GM21367 (cell line): ENCODE results near the gene TRIM65.

Source experiments
- ATAC-seq: cut with Tn5 transposase; IDR thresholded peaks from one replicate; pipeline ENCODE4 v1.9.1; 2021; ENCODE audit not compliant: unreplicated experiment

Gene TRIM65, protein sequence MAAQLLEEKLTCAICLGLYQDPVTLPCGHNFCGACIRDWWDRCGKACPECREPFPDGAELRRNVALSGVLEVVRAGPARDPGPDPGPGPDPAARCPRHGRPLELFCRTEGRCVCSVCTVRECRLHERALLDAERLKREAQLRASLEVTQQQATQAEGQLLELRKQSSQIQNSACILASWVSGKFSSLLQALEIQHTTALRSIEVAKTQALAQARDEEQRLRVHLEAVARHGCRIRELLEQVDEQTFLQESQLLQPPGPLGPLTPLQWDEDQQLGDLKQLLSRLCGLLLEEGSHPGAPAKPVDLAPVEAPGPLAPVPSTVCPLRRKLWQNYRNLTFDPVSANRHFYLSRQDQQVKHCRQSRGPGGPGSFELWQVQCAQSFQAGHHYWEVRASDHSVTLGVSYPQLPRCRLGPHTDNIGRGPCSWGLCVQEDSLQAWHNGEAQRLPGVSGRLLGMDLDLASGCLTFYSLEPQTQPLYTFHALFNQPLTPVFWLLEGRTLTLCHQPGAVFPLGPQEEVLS

DNA sequence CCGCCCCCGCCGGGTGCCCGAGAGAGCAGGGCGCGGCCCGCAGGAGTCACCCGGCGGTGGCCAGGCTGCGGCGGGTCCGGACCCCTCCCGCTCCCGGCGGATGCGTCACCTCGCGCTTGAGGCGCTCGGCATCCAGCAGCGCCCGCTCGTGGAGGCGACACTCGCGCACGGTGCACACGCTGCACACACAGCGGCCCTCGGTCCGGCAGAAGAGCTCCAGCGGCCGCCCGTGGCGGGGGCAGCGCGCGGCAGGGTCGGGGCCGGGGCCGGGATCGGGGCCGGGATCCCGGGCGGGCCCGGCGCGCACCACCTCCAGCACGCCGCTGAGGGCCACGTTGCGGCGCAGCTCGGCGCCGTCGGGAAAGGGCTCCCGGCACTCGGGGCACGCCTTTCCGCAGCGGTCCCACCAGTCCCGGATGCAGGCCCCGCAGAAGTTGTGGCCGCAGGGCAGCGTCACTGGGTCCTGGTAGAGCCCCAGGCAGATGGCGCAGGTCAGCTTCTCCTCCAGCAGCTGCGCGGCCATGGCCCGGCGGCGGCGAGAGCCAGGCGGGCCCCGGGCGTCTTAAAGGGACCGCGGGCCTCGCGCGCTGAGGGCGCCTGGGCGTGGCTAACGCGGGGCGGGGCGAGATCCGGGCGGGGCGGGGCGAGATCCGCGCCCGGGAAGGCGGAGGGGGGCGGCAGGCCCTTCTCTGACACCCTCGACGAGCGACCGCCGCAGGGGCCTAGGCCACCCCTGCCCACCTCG is at the start of gene TRIM65:
Gene TRIM65, minus strand, starts transcription at position 537 of the 745 bp plus-strand sequence. Its CDS starts 14 bp downstream, at position 523.
- peak; percentile 40 for ATAC-seq

GRCh38 chr17:75945211-75945610 is 48.5 kb upstream of the TRIM65 start:
- no peak for ATAC-seq

DNA sequence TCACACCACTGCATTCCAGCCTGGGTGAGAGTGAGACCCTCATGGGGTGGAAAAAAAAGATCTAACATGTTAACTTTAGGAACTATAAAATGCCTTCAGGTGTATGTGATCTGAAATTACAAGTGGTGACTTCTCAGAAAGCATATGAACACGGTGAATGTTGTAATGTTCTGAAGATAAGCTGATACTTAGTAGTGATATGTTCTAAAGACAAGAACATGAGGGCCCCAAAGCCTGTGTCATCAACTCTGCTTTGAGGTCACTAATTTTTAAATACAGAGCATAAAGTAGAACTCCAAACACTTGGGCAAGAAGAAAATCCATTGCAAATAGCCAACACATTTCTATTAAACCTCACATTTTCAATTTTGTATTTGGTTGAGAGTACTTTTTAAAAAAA is 46.7 kb upstream of the TRIM65 start:
- no peak for ATAC-seq

- no peak for ATAC-seq
Observed at GRCh38 chr17:75942473-75942872, 45.7 kb upstream of the TRIM65 start.

GRCh38 chr17:75941442-75941819 is 44.7 kb upstream of the TRIM65 start:
- ATAC-seq, result no peak

DNA sequence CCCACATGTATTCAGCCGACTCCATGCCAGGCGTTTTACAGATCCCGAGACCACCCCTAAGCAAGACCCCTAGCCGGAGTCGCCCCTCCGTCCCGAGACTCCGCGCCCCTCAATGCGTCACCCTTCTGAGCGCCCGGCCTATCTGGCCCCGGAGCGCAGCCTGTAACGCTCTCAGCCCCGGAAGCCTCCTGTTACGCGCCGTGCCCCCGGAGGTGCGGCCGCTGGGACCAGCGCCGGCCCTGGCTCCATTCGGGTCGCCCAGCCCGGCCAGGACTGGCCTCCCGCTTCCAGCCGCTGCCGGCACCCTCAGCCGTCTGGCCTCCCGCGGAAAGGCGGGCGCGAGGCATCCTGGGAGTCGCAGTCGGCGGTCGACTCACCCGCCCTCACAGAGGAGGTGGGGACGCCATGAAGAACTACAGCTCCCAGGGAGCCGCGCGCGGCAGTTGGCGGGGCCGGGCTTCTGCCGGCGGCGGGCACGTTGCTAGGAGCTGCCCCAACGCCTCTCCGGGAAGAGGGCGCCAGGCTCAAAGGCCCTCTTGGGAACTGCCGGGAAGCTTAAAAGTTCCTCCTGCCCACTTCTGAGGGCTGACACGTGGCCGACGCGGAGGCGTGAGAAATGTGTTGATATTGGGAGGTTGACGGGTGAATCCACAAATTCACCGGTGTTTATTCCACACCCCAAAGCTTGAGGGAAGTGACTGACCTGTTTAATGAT is 44.1 kb upstream of the TRIM65 start, which contains the start of gene FBF1:
Gene FBF1, minus strand, starts transcription at position 316 of the 715 bp plus-strand sequence. CDS start 2,893 bp downstream, outside the sequence.
- ATAC-seq, result peak; percentile 93

- no peak for ATAC-seq
Observed at GRCh38 chr17:75937652-75938051, 40.9 kb upstream of the TRIM65 start.

- no peak for ATAC-seq
Observed at GRCh38 chr17:75933808-75934207, 37.1 kb upstream of the TRIM65 start.

DNA sequence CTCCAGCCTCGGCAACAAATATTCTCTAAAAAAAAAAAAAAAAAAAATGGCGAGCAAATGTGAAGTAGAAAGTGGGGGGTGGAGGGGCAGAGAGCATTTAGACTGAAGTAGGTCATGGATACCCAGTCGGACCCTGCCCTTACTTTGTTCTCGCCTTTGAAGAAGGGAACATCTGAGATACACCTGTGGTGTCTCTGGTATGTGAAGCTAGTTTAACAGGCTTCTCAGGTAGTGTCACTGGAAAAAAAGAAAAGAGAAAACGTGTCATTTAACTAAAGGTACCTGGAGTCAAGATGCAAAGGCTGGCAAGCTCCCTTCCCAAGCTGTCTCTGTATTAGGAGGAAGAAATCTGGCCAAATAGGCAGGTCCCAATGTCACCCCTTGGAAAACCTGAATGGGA is 36.1 kb upstream of the TRIM65 start:
- ATAC-seq, result no peak

- no peak for ATAC-seq
Observed at GRCh38 chr17:75931062-75931461, 34.3 kb upstream of the TRIM65 start.

DNA sequence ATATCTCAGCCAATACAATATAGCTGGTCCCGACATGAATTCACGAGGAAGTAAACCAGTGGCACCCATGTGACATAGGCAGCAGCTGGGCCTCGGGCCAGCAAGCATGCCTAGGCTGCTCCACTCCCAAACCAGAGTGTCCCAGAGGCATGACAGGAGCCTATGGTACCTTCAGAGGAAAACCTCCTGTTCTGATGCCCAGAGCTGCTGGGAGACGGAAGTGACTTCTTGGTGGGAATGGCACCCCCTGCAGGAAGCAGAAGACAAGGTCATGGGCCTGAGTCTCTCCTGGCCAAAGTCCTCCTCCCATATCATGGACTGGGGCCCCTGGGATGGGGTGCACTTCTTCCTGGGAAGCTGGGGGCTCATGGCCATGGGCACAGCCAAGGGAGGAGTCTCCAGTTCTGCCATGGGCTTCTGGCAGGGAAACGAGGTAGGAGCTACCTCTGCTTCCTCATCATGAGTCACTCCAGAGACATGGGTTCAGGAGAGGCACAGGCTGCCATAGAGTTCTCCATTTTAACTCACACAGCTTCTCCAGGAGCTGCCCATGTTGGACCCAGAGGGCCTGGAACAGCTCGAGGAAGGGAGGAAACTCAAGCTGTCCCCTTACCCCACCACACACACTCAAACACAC is 30.7 kb upstream of the TRIM65 start:
- ATAC-seq, result no peak

GRCh38 chr17:75926456-75926855 is 29.7 kb upstream of the TRIM65 start:
- ATAC-seq, result no peak

DNA sequence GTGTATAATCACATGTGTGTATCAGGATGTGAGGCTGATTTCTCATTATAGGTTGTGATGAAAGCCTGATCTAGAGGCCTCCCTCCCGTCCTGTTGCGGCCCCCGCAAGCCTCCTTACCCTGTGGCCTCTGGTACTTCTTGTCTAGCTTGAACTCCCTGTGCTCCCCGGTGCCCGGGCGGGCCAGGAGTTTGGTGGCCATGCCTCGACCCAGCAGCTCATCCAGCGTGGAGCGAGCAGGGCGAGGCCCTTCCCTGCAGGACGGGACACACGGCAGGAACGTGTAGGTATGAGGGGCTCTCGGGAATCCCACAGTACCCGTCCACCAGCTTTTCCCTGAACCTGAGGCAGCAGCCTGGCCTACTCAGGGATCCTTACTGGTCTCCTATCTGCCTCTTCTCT is 29.2 kb upstream of the TRIM65 start:
- no peak for ATAC-seq

GRCh38 chr17:75925103-75925502 is 28.4 kb upstream of the TRIM65 start:
- ATAC-seq, result no peak

DNA sequence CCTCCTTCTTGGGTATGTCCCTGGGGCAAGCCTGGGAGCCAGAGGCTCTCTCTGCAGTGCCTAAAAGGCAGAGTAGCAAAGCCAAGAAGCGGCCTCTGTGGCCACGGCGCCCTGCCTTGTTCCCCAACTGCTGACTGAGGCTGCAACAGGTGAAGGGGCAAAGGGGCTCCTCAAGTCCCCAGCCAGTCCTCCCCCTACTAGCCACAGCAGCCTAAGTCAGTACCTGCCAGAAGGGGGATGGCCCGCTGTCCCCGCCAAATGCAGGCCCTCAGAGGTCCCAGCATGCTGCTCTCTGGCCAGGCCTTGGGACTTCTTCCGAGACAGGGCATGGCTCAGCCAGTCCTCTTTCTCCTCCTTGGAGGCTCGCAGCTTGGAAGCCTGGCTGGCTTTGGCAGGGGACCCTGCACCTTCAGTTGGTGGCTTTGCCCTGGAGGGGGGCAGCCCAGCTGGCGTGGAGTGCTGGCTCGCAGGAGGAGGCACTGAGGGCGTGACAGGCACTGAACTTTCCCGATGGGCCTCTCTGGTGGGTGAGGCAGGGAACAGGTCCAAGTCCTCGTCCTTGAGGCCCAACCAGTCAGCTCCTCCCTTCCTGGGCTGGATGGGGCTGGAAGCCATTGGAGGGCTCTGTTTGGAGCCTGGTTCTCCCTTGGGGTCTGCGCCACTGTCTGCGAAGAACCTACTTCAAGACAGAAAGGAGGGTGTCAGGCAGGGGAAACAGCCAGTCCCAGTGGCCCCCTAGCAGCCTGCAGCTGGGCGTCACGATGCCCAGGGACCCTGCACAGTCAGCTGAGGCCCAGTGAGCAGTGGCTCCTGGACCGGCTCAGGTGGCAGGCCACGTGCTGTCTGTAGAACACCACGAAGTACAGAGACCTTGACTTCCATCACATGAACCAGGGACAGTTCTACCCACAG is 26.5 kb upstream of the TRIM65 start:
- ATAC-seq, result no peak

GRCh38 chr17:75922173-75922961 is 25.6 kb upstream of the TRIM65 start:
- no peak for ATAC-seq

DNA sequence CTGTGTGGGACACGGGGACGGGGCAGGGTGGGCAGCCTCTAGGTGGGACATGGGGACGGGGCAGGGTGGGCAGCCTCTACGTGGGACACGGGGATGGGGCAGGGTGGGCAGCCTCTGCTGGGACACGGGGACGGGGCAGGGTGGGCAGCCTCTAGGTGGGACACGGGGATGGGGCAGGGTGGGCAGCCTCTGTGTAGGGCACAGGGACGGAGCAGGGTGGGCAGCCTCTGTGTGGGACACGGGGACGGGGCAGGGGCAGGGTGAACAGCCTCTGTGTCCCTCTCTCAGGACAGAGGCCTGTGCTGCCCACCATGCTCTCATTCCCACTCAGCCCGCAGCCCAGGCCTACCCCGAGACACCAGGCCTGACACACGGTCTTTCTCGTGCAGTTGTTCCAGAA is 24.8 kb upstream of the TRIM65 start:
- no peak for ATAC-seq

- no peak for ATAC-seq
Observed at GRCh38 chr17:75920045-75920560, 23.4 kb upstream of the TRIM65 start.

DNA sequence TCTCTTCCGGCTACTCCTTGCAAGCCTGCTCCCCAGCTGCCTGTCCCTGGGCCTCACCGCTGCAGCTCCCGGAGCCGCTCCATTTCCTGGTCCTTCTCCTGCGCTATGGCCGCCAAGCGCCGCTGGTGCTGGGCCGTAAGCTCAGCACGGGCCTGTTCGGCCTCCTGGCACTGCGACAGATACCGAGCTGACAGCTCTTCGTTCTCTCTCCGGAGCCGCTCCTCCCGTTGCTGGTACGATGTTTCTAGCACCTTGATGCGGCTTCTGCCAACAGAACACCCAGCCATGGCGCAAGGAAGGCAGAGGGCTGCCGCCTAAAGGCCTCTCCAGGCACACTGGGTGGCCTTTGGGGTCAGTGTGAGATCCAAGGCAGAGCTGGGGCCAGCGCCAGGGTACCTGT is 22.9 kb upstream of the TRIM65 start:
- no peak for ATAC-seq
